H1 (cell line): ENCODE results near the gene LILRB3. TPM values are rescaled to one million over a fixed set of nuclear protein-coding genes. Genes with fewer than 3 reads are reported as not detected.

Experiments
- ATF3 ChIP-seq: IDR thresholded peaks from 2 replicates; pipeline ENCODE4 v1.6.1; 2011; ENCODE audit warnings: low read depth, mild to moderate bottlenecking, low read length; ENCODE audit not compliant: insufficient read depth
- CREB1 ChIP-seq: IDR thresholded peaks from 2 replicates; pipeline ENCODE4 v1.6.1; 2012; ENCODE audit warnings: inconsistent platforms
- E2F6 ChIP-seq: IDR thresholded peaks from 2 replicates; pipeline ENCODE4 v1.6.1; 2012; ENCODE audit warnings: inconsistent platforms
- EGR1 ChIP-seq: IDR thresholded peaks from 2 replicates; pipeline ENCODE4 v1.6.1; 2011; ENCODE audit warnings: low read depth, low read length, borderline replicate concordance
- EP300 ChIP-seq, 2 experiments: IDR thresholded peaks; 1 replicate in 1 of 2; 2 replicates in 1 of 2; pipeline ENCODE4 v1.6.1; 2011 to 2012; ENCODE audit warnings: low read depth in 2 of 2, low read length in 2 of 2, mild to moderate bottlenecking in 2 of 2, borderline replicate concordance in 1 of 2, inconsistent platforms in 1 of 2, moderate library complexity in 1 of 2
- HDAC6 ChIP-seq: IDR thresholded peaks from one replicate; pipeline ENCODE4 v1.7.1; 2012; ENCODE audit warnings: low read depth, mild to moderate bottlenecking, inconsistent platforms, low read length, moderate library complexity
- JUN ChIP-seq: IDR thresholded peaks from 2 replicates; pipeline ENCODE4 v1.6.1; 2011; ENCODE audit warnings: low read depth, mild to moderate bottlenecking, improper control_type of control experiment, low read length
- JUND ChIP-seq: IDR thresholded peaks from 2 replicates; pipeline ENCODE4 v1.6.1; 2011; ENCODE audit warnings: mild to moderate bottlenecking, improper control_type of control experiment, low read length
- RAD21 ChIP-seq, 2 experiments: IDR thresholded peaks in 1 of 2; conservative IDR thresholded peaks in 1 of 2; 2 replicates each; pipeline ENCODE4 v1.6.1; 2011; ENCODE audit warnings: low read depth in 2 of 2, low read length in 2 of 2, improper control_type of control experiment in 1 of 2, inconsistent platforms in 1 of 2, mild to moderate bottlenecking in 1 of 2, moderate library complexity in 1 of 2
- RFX5 ChIP-seq: IDR thresholded peaks from 2 replicates; pipeline ENCODE4 v1.6.1; 2011; ENCODE audit warnings: low read depth, low read length, improper control_type of control experiment, borderline replicate concordance
- SIN3A ChIP-seq, 2 experiments: IDR thresholded peaks in 1 of 2; conservative IDR thresholded peaks in 1 of 2; 2 replicates each; pipeline ENCODE4 v1.6.1; 2011 to 2012; ENCODE audit warnings: low read length in 2 of 2, improper control_type of control experiment in 1 of 2, low read depth in 1 of 2, mild to moderate bottlenecking in 1 of 2
- SP1 ChIP-seq: IDR thresholded peaks from 2 replicates; pipeline ENCODE4 v1.6.1; 2011; ENCODE audit warnings: low read depth, low read length
- SP2 ChIP-seq: IDR thresholded peaks from 2 replicates; pipeline ENCODE4 v1.6.1; 2012; ENCODE audit warnings: mild to moderate bottlenecking, low read length, inconsistent platforms
- TBP ChIP-seq: IDR thresholded peaks from 2 replicates; pipeline ENCODE4 v1.6.1; 2011; ENCODE audit warnings: low read depth, low read length, improper control_type of control experiment
- TEAD4 ChIP-seq: IDR thresholded peaks from 2 replicates; pipeline ENCODE4 v1.6.1; 2012; ENCODE audit warnings: low read depth, low read length, inconsistent platforms, mixed read lengths
- USF2 ChIP-seq: IDR thresholded peaks from 2 replicates; pipeline ENCODE4 v1.6.1; 2011; ENCODE audit warnings: low read length, improper control_type of control experiment
- polyA plus RNA-seq, 7 experiments: library from polyadenylated mRNA; depleted of rRNA in 3 of 7; stranded (reverse) in 5 of 7; unstranded in 2 of 7; fragments of >200 nt in 5 of 7; fragments of 200-250 nt in 2 of 7; gene quantifications; 1 replicate in 5 of 7; 2 replicates in 1 of 7; 4 replicates in 1 of 7; pipeline versions ENCODE4 v1.2.1 to v1.2.3, GENCODE V29; 2011 to 2013; ENCODE audit warnings: missing spikeins in 2 of 7, mixed read lengths in 2 of 7
- total RNA-seq: library from RNA; stranded (reverse); fragmentation: NEBNext Ultra II Directional; extraction: Animal tissue kit (Norgen Biotek cat#: 25700); gene quantifications from 2 replicates; pipeline ENCODE4 v1.2.1, GENCODE V29; 2021

LILRB3 gene
- total and polyA plus RNA-seq, 2 of the 8 experiments (the other 6 are each of a cell fraction or from before 2014, with no cell fraction given), result not detected

- TF ChIP-seq USF2, result peak; percentile 30; the same call in 1 of the 2 replicates
- TF ChIP-seq TBP, result no peak; the same call in 1 of the 2 replicates
- TF ChIP-seq JUN, result no peak
- no peak for TF ChIP-seq SP1
- 0 out of 4 replicates have a peak, but pooled peaks of 1 of the 2 experiments have one; percentile 29 for TF ChIP-seq SIN3A (conservative IDR thresholded peaks at IDR 0.05 in 1 of 2, IDR thresholded peaks at IDR 0.05 in 1 of 2; ENCODE audit: low read depth in 1 of 2, low read length in 2 of 2)
- TF ChIP-seq RFX5, result no peak
- no peak for TF ChIP-seq EP300 (IDR thresholded peaks at IDR 0.05; ENCODE audit: borderline replicate concordance in 1 of 2, low read depth in 2 of 2, low read length in 2 of 2)
- TF ChIP-seq EGR1, result no peak
- TF ChIP-seq RAD21 (IDR thresholded peaks at IDR 0.05 in 1 of 2, conservative IDR thresholded peaks at IDR 0.05 in 1 of 2; ENCODE audit: low read depth in 2 of 2, low read length in 2 of 2), result peak in 1 of 2 experiments; percentile 22; a peak in 2 of 4 replicates
- no peak for TF ChIP-seq ATF3
- TF ChIP-seq CREB1, result 0 out of 2 replicates have a peak, but pooled peaks have one; percentile 17
- TF ChIP-seq JUND, result no peak
- TF ChIP-seq SP2, result no peak
- TF ChIP-seq HDAC6, result no peak
- no peak for TF ChIP-seq TEAD4
- no peak for TF ChIP-seq E2F6
Measured at GRCh38 chr19:54172471-54173358, 50.1 kb downstream of the LILRB3 start, which contains the start of gene TMC4 (continued).
